ENCODE measurements around the gene TENM3. TPM values are rescaled to one million over a fixed set of nuclear protein-coding genes. Genes with fewer than 3 reads are reported as not detected.

The TENM3 gene
- total RNA-seq, 4 donors from 2014 or later: 0.69 to 8.2 (median 2.3) TPM

- intact Hi-C loops (cut with DNase I; ENCODE audit: low total_unique reads): no loop called here
- TF ChIP-seq POLR2A (IDR thresholded peaks at IDR 0.05): no peak
- TF ChIP-seq, protein P1, sequence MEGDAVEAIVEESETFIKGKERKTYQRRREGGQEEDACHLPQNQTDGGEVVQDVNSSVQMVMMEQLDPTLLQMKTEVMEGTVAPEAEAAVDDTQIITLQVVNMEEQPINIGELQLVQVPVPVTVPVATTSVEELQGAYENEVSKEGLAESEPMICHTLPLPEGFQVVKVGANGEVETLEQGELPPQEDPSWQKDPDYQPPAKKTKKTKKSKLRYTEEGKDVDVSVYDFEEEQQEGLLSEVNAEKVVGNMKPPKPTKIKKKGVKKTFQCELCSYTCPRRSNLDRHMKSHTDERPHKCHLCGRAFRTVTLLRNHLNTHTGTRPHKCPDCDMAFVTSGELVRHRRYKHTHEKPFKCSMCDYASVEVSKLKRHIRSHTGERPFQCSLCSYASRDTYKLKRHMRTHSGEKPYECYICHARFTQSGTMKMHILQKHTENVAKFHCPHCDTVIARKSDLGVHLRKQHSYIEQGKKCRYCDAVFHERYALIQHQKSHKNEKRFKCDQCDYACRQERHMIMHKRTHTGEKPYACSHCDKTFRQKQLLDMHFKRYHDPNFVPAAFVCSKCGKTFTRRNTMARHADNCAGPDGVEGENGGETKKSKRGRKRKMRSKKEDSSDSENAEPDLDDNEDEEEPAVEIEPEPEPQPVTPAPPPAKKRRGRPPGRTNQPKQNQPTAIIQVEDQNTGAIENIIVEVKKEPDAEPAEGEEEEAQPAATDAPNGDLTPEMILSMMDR (IDR thresholded peaks at IDR 0.05): no peak
- 89 to 91% methylated on average over 7 of the region's 7 CpGs for WGBS, 2 donors
- no peak overlapping the region for H3K4me3 ChIP-seq (ENCODE audit: low read depth, poor library complexity, severe bottlenecking)
- no peak for DNase-seq (ENCODE audit: low spot score in 2 of 2)
Measured at GRCh38 chr4:182486881-182487280, 243.7 kb downstream of the TENM3 start.

GRCh38 chr4:182488896-182489295 is 245.7 kb downstream of the TENM3 start:
- no peak overlapping the region for H3K4me3 ChIP-seq (ENCODE audit: low read depth, poor library complexity, severe bottlenecking)
- intact Hi-C loops (cut with DNase I; ENCODE audit: low total_unique reads): no loop called here
- no peak for DNase-seq (ENCODE audit: low spot score in 2 of 2)
- TF ChIP-seq, protein P1 (IDR thresholded peaks at IDR 0.05): no peak
- no peak for TF ChIP-seq POLR2A (IDR thresholded peaks at IDR 0.05)
- 39 to 49% methylated on average over 2 of the region's 2 CpGs for WGBS, 2 donors

DNA sequence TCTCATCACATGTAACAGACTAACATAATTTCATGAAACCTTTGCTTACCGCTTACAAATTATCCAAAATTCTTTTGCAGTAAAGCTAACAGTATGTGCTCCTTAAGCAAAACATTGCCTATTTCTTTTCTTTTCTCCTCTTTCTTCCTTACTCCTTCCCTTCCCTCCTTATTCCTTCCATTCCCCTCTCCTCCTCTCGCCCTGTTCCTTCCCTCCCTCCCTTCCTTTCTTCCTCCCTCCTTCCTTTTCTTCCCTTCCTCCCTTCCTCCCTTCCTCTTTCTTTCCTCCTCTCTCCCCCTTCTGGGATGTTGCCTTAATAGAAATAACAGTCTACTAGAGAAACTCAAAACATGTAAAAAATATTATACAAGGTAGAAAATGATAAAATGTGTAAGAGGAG is 246.4 kb downstream of the TENM3 start:
- TF ChIP-seq, protein P1 (IDR thresholded peaks at IDR 0.05): no peak
- TF ChIP-seq POLR2A (IDR thresholded peaks at IDR 0.05): no peak
- H3K4me3 ChIP-seq (ENCODE audit: low read depth, poor library complexity, severe bottlenecking): no peak overlapping the region
- WGBS, 2 donors: 76 to 81% methylated on average over 2 of the region's 2 CpGs
- intact Hi-C loops (cut with DNase I; ENCODE audit: low total_unique reads): no loop called here
- DNase-seq (ENCODE audit: low spot score in 2 of 2): no peak

GRCh38 chr4:182491719-182492118 is 248.5 kb downstream of the TENM3 start:
- intact Hi-C loops (cut with DNase I; ENCODE audit: low total_unique reads): no loop called here
- H3K4me3 ChIP-seq (ENCODE audit: low read depth, poor library complexity, severe bottlenecking): no peak overlapping the region
- TF ChIP-seq POLR2A (IDR thresholded peaks at IDR 0.05): no peak
- TF ChIP-seq, protein P1 (IDR thresholded peaks at IDR 0.05): no peak
- no peak for DNase-seq (ENCODE audit: low spot score in 2 of 2)

DNA sequence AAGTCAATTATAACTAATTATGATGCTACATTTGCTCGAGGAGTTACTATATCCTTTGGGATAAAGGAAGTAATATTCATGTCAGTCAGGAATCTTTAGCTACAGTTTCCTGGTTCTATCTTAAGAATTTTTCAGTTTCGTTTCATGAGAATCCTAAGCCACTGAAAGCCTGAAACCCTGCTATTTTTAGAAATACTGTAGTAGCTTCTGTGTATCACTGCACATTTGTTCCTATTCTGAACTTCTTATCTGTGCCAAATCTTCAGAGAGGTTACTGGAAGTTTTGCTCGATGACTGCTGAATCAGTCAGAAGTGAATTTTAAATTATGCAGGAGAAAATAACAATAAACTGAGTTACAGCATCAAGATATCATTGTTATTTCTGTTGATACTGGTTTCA is 249.2 kb downstream of the TENM3 start:
- intact Hi-C loops (cut with DNase I; ENCODE audit: low total_unique reads): no loop called here
- H3K4me3 ChIP-seq (ENCODE audit: low read depth, poor library complexity, severe bottlenecking): no peak overlapping the region
- WGBS, 2 donors: 6 to 9% methylated on average over 3 of the region's 3 CpGs
- TF ChIP-seq POLR2A (IDR thresholded peaks at IDR 0.05): no peak
- TF ChIP-seq, protein P1 (IDR thresholded peaks at IDR 0.05): no peak
- no peak for DNase-seq (ENCODE audit: low spot score in 2 of 2)

- intact Hi-C loops (cut with DNase I; ENCODE audit: low total_unique reads): no loop called here
- TF ChIP-seq POLR2A (IDR thresholded peaks at IDR 0.05): no peak
- TF ChIP-seq, protein P1 (IDR thresholded peaks at IDR 0.05): no peak
- DNase-seq (ENCODE audit: low spot score in 2 of 2): no peak
- H3K4me3 ChIP-seq (ENCODE audit: low read depth, poor library complexity, severe bottlenecking): no peak overlapping the region
- 77 to 80% methylated on average over 3 of the region's 3 CpGs for WGBS, 2 donors
Measured at GRCh38 chr4:182493377-182493776, 250.2 kb downstream of the TENM3 start.

Measured in lower leg skin (tissue), 4 donors.